ENCODE data around the gene RCBTB2.
A peak's percentile ranks its signal among the peaks of the same experiment; 100 is the strongest.

Gene RCBTB2

DNA sequence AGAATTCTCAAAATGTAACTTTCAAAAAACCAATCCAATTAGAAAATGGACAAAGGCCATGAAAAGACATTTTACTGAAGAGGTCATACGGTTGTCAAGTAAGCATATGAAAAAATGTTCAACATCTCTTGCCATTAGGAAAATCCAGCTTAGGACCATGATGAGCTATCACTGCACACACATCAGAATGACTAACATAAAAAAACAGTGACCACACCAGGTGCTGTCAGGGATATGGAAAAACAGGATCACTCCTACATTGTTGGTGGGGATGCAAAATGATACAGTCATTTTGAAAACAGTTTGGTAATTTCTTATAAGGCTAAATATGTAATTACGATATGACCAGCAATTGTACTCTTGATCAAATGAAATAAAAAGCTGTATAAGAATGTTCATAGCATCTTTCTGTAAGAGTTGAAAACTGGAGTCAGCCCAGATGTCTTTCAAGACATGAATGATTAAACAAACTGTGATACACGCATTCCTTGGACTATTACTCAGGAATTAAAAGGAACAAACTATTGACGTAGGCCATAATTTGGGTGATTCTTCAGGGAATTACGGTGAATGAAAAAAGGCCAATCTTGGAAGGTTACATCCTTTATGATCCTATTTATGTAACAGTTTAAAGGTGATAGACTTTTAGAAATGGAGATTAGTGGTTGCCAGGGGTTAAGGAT is 26.9 kb upstream of the RCBTB2 start:
- Histone ChIP-seq H3K4me1 (ENCODE audit: control insufficient read depth, insufficient read depth, low read length) (no peaks in the 10 kb centered on the region), H3K9ac (ENCODE audit: low read length) (no peak overlapping the region), H3K27ac (ENCODE audit: low read depth, low read length) (no peak overlapping the region), H3K27me3 (ENCODE audit: control insufficient read depth, insufficient read depth, low read length) (no peaks in the 10 kb centered on the region), H3K4me3 (ENCODE audit: low read length) (no peak overlapping the region), H3K36me3 (ENCODE audit: control insufficient read depth, insufficient read depth, low read length) (no peaks in the 10 kb centered on the region)

DNA sequence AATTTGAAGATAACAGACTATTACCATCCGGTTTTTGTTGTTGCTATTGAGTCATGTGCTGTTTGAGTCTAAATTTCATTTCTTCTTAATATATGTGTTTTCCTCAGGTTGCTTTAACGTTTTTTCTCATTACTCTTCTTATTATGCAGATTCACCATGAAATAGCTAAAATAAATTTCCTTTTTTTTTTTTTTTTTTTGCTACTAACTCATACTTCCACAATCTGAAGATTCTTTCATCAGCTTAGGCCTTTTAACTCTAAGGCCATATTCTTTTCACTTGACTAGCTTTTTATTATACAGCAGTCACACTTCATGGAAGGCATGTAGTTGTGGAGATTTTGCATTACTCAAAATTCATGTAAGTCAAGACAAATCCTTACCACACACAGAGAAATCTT is 23.9 kb upstream of the RCBTB2 start:
- H3K9ac ChIP-seq (ENCODE audit: low read length), result no peak overlapping the region
- H3K4me1 ChIP-seq (ENCODE audit: control insufficient read depth, insufficient read depth, low read length), result no peaks in the 10 kb centered on the region

DNA sequence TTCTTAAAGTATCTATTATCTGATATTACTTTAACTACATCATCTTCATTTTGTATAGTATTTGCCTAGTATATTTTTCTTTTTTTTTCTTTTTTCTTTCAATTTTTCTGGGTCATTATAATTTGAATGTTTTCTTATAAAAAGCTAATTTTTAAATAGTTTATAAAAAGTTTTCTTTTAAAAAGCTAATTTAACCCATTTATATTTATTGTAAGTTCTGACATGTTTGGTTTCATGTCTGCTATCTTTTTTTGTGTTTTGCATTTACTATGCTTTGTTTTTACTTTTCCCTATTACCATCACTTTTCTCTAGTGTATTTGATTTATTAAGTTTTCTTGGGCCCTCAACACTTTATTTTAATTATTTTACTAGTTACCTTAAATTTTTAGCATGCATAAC is 22.6 kb upstream of the RCBTB2 start:
- Histone ChIP-seq H3K4me1 (ENCODE audit: control insufficient read depth, insufficient read depth, low read length) (no peaks in the 10 kb centered on the region), H3K36me3 (ENCODE audit: control insufficient read depth, insufficient read depth, low read length) (no peaks in the 10 kb centered on the region), H3K9ac (ENCODE audit: low read length) (no peak overlapping the region), H3K27ac (ENCODE audit: low read depth, low read length) (no peak overlapping the region), H3K4me3 (ENCODE audit: low read length) (no peak overlapping the region), H3K27me3 (ENCODE audit: control insufficient read depth, insufficient read depth, low read length) (no peaks in the 10 kb centered on the region)

More for the DNA sequence above, 23.9 kb upstream of the RCBTB2 start:
- H3K36me3 ChIP-seq (ENCODE audit: control insufficient read depth, insufficient read depth, low read length), result no peaks in the 10 kb centered on the region
- H3K27me3 ChIP-seq (ENCODE audit: control insufficient read depth, insufficient read depth, low read length), result no peaks in the 10 kb centered on the region
- H3K27ac ChIP-seq (ENCODE audit: low read depth, low read length), result no peak overlapping the region
- no peak overlapping the region for H3K4me3 ChIP-seq (ENCODE audit: low read length)

DNA sequence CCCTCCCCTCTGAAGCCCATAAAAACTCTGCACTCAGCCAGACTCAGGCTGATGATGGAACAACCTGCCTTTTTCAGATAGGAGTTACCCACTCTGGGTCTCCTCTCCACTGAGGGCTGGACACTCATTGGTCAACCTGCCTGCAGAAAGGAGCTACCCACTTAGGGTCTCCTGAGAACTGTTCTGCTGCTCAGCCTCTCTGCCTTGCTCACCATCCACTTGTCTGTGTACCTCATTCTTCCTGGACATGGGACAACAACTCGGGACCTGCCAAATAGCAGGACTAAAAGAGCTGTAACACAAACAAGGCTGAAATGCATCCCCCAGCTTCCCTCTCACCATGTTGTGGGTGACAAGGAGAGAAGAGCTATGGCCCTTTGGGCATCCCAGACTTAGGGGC is 18.4 kb upstream of the RCBTB2 start:
- H3K4me1 ChIP-seq (ENCODE audit: control insufficient read depth, insufficient read depth, low read length), result no peaks in the 10 kb centered on the region
- no peaks in the 10 kb centered on the region for H3K27me3 ChIP-seq (ENCODE audit: control insufficient read depth, insufficient read depth, low read length)
- no peak overlapping the region for H3K4me3 ChIP-seq (ENCODE audit: low read length)
- H3K36me3 ChIP-seq (ENCODE audit: control insufficient read depth, insufficient read depth, low read length), result no peaks in the 10 kb centered on the region
- no peak overlapping the region for H3K9ac ChIP-seq (ENCODE audit: low read length)
- no peak overlapping the region for H3K27ac ChIP-seq (ENCODE audit: low read depth, low read length)

DNA sequence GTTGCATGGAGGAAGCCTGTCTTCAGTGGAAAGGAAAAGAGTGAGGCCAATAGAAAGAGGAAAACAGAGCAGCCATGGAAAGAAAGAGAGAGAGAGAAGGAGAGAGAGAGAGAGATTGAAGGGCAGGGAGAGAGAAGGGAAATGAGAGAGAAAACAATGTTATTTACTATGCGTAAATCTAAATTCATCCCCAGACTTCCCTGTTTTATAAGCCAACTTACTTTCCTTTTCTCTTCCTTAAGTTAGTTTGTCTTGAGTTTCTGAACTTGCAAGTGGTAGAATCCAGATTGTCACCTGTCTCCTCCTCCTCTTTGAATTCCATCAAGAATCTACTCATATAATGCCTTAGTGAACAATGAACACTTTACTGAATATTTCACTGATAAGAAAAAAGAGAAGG is 16.8 kb upstream of the RCBTB2 start:
- Histone ChIP-seq H3K4me1 (ENCODE audit: control insufficient read depth, insufficient read depth, low read length) (no peaks in the 10 kb centered on the region), H3K27me3 (ENCODE audit: control insufficient read depth, insufficient read depth, low read length) (no peaks in the 10 kb centered on the region), H3K27ac (ENCODE audit: low read depth, low read length) (no peak overlapping the region), H3K4me3 (ENCODE audit: low read length) (no peak overlapping the region), H3K9ac (ENCODE audit: low read length) (no peak overlapping the region), H3K36me3 (ENCODE audit: control insufficient read depth, insufficient read depth, low read length) (no peaks in the 10 kb centered on the region)

DNA sequence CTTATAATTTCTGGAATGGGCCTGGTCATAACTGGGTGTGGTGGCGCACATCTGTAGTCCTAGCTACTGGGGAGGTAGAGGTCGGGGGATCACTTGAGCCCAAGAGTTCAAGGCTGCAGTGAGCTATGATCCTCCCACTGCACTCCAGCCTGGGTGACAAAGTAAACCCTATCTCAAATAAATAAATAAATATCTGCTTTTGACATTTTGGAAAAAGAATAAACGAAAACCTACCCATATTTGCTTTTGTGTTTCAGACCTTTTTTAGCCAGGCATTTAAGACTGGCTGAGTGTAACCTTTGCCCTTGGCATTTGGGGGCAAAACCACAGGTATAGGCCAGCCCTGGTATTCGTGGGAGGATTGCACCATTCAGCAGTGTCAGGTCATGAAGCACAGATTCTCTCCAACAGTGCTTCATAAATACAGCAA is 14.8 kb upstream of the RCBTB2 start:
- peaks cover under 1% of the 10 kb centered on the region for H3K4me1 ChIP-seq (ENCODE audit: control insufficient read depth, insufficient read depth, low read length)
- no peak overlapping the region for H3K27ac ChIP-seq (ENCODE audit: low read depth, low read length)
- H3K4me3 ChIP-seq (ENCODE audit: low read length), result no peak overlapping the region
- no peaks in the 10 kb centered on the region for H3K27me3 ChIP-seq (ENCODE audit: control insufficient read depth, insufficient read depth, low read length)
- no peaks in the 10 kb centered on the region for H3K36me3 ChIP-seq (ENCODE audit: control insufficient read depth, insufficient read depth, low read length)
- H3K9ac ChIP-seq (ENCODE audit: low read length), result no peak overlapping the region

DNA sequence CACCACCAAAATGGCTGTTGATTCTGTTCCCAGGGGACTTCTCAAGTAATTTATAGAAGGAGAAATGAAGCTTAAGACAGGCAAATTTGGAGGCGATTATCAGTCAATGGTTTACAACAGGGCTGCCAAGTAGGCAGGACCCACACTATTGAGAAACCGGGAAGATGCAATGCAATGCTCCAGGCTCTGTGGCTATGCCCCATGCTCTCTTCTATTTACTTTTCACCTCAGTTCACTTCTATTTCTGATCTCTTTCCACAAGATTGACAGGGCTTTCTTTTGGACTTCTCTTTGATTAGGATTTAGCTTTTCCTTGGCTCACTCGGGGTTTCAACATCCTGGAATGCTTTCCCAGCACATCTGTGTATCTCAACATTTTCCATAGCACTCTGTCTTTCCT is 12.7 kb upstream of the RCBTB2 start:
- no peak overlapping the region for H3K27ac ChIP-seq (ENCODE audit: low read depth, low read length)
- H3K4me3 ChIP-seq (ENCODE audit: low read length), result no peak overlapping the region

DNA sequence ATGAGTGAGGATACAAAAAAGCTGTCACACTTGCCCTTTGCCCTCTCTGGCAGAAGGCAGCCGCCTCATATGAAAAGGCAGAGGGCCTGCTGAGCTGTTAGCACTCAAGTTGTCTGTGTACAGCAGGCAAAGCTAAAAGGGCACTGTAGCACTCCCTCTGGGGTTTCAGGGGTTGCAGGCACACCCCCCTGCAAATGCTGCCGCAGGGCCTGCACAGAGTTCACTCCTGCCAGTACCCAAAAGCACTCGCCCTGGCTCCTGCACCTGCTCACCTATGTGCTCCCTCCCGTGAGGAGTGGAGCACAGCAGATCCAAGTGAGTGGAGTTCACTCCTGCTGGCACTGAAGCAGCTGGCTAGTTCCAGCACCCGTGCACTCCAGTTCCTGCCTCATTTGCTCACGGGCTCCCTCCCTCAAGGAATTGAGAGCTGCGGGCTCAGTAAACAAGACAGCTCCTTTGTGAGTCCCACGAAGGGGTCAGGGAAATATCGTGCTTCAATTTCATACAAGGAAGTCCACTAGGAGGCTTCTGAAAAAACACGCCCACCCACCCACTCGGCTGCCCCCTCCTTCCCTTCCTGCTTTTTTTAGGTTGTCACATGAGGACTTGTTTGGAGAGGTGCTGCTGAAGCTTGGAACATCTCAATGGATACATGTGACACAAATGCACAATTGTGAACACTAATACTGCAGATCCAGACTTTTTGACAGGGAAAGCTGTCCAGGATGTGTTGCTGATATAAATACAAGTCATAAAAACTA is 9.9 kb upstream of the RCBTB2 start:
- peaks cover 6% of the 10 kb centered on the region for H3K4me1 ChIP-seq (ENCODE audit: control insufficient read depth, insufficient read depth, low read length)
- H3K27me3 ChIP-seq (ENCODE audit: control insufficient read depth, insufficient read depth, low read length), result no peaks in the 10 kb centered on the region
- H3K36me3 ChIP-seq (ENCODE audit: control insufficient read depth, insufficient read depth, low read length), result no peaks in the 10 kb centered on the region
- peak overlapping the region; percentile 44 for H3K4me3 ChIP-seq (ENCODE audit: low read length)
- H3K9ac ChIP-seq (ENCODE audit: low read length), result no peak overlapping the region
- peak overlapping the region; percentile 4 for H3K27ac ChIP-seq (ENCODE audit: low read depth, low read length)

More for the DNA sequence above, 12.7 kb upstream of the RCBTB2 start:
- Histone ChIP-seq H3K9ac (ENCODE audit: low read length) (no peak overlapping the region), H3K4me1 (ENCODE audit: control insufficient read depth, insufficient read depth, low read length) (peaks cover 6% of the 10 kb centered on the region), H3K36me3 (ENCODE audit: control insufficient read depth, insufficient read depth, low read length) (no peaks in the 10 kb centered on the region), H3K27me3 (ENCODE audit: control insufficient read depth, insufficient read depth, low read length) (no peaks in the 10 kb centered on the region)

DNA sequence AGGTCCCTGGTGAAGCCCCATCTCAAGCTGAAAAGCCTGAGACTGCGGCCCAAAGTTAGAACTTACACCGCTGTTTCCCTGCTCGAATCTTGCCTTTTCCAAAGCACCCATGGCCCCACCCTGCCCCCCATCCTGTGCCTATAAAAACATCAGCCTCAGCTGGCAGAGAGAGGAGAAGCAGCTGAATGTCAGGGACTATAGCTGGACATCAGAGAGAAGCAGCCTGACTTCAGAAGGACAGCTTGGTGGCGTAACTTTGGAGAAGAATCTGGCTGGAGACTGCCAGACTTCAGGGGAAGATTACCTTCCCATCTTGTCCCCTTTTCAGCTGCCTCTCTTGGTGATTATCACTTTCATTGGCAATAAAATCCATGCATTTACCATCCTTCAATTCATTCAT is 9.3 kb upstream of the RCBTB2 start:
- H3K4me3 ChIP-seq (ENCODE audit: low read length), result no peak overlapping the region
- H3K9ac ChIP-seq (ENCODE audit: low read length), result no peak overlapping the region
- H3K4me1 ChIP-seq (ENCODE audit: control insufficient read depth, insufficient read depth, low read length), result peaks cover 6% of the 10 kb centered on the region
- H3K36me3 ChIP-seq (ENCODE audit: control insufficient read depth, insufficient read depth, low read length), result no peaks in the 10 kb centered on the region
- H3K27ac ChIP-seq (ENCODE audit: low read depth, low read length), result peak overlapping the region; percentile 4
- no peaks in the 10 kb centered on the region for H3K27me3 ChIP-seq (ENCODE audit: control insufficient read depth, insufficient read depth, low read length)

DNA sequence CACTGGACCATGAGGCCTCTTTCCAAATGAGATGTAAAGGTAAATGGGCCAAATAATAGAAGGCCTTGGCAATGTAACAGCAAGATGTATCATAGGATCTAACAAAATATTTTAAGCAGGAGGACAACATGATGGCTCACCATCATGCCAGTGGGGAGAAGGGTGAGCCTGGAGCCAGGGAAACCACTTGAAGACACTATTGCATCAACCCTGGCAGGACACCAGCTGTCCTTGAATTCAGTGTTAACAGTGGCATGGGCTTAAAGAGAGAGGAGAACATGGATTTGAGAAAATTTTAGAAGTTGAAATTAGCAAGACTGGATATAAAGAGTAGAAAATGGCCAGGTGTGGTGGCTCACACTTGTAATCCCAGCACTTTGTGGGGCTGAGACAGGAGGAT is 6.7 kb upstream of the RCBTB2 start:
- H3K4me1 ChIP-seq (ENCODE audit: control insufficient read depth, insufficient read depth, low read length), result peaks cover 6% of the 10 kb centered on the region
- no peaks in the 10 kb centered on the region for H3K27me3 ChIP-seq (ENCODE audit: control insufficient read depth, insufficient read depth, low read length)
- H3K36me3 ChIP-seq (ENCODE audit: control insufficient read depth, insufficient read depth, low read length), result no peaks in the 10 kb centered on the region
- H3K9ac ChIP-seq (ENCODE audit: low read length), result no peak overlapping the region
- no peak overlapping the region for H3K4me3 ChIP-seq (ENCODE audit: low read length)
- H3K27ac ChIP-seq (ENCODE audit: low read depth, low read length), result no peak overlapping the region

DNA sequence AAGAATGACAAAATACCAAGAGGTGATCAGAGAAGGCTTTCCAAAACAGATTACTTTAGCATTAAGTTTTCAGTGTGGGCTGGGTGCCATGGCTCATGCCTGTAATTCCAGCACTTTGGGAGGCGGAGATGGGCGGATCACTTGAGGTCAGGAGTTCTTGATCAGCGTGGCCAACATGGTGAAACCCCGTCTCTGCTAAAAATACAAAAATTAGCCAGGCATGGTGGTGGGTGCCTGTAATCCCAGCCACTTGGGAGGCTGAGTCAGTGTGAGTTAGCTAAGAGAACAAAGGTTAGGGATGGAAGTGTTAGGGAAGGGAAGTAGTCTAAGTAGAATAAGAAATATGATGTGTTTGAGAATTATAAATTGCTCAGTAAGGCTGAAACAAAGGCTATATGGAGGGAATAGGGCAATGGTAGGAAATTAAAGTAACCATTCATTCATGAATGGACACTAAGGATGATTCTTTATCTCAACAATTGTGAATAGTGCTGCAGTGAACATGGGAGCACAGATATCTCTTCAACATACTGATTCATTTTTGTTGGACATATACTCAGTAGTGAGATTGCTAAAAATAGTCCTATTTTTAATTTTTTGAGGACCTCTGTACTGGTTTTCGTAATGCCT is 3.9 kb upstream of the RCBTB2 start:
- Histone ChIP-seq H3K27me3 (ENCODE audit: control insufficient read depth, insufficient read depth, low read length) (no peaks in the 10 kb centered on the region), H3K4me3 (ENCODE audit: low read length) (no peak overlapping the region), H3K36me3 (ENCODE audit: control insufficient read depth, insufficient read depth, low read length) (no peaks in the 10 kb centered on the region), H3K27ac (ENCODE audit: low read depth, low read length) (no peak overlapping the region), H3K4me1 (ENCODE audit: control insufficient read depth, insufficient read depth, low read length) (peaks cover under 1% of the 10 kb centered on the region), H3K9ac (ENCODE audit: low read length) (no peak overlapping the region)

DNA sequence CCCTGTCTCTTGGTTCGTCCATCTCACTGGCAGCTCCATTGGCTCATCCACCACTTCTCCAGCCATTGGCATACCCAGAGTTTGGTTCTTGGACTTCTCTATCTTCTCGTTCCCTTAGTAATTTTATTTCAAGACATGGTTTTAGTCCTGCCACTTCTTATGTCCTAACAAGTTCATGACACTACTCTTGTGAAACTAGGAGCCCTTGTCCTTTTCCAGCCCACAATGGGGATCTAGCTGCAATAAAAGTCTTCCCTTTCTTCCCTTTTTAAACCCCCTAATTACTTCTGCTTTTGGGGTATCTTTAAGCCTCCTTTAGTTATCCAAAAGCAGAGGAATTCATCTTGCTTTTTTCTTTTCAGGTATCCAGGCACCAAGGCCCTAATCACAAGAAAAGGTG is 2.9 kb upstream of the RCBTB2 start:
- no peak overlapping the region for H3K4me3 ChIP-seq (ENCODE audit: low read length)
- no peak overlapping the region for H3K9ac ChIP-seq (ENCODE audit: low read length)
- H3K4me1 ChIP-seq (ENCODE audit: control insufficient read depth, insufficient read depth, low read length), result peaks cover 5% of the 10 kb centered on the region
- no peak overlapping the region for H3K27ac ChIP-seq (ENCODE audit: low read depth, low read length)
- H3K36me3 ChIP-seq (ENCODE audit: control insufficient read depth, insufficient read depth, low read length), result no peaks in the 10 kb centered on the region
- no peaks in the 10 kb centered on the region for H3K27me3 ChIP-seq (ENCODE audit: control insufficient read depth, insufficient read depth, low read length)
